ENCODE data around the gene ABCG2. TPM values are rescaled to one million over a fixed set of nuclear protein-coding genes. Genes with fewer than 3 reads are reported as not detected.
A peak's percentile ranks its signal among the peaks of the same experiment; 100 is the strongest.
"Not testable (repeated sequence)": the region's sequence is repeated elsewhere in the genome, so short reads cannot be mapped to it uniquely, and the experiment has no call there.

The ABCG2 gene
- total RNA-seq, 1 experiment from 2014 or later, result 0.24 TPM

DNA sequence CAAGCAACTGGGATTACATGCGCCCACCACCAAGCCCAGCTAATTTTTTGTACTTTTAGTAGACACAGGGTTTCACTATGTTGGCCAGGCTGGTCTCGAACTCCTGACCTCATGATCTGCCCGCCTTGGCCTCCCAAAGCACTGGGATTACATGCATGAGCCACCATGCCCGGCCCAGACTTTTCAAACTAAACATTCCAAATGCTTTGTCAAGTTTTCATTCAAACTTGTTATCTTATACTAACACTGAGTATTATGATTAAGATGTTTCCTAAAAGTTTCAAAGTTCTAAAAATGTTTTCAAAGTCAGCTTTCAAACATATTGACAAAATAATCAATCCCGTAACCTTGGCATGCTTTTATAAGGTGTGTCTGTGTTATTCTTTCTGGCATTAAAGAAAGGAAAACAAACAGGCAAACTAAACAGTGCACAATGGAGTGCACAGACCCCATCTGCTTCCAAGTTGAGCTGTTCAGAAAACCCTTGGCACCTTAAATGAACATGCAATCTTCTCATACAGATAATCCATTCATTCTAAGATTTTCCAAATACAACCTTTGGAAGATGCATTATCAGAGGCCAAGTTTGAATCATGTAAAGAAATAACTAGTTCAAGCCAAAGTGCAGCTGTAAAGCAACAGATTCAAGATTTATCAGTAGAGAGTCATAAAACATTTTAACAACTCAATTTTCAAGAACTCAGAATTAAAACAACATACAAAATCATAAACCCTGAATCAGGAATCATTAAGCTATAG lies 49.1 kb downstream of the ABCG2 start:
- H3K27me3 Mint-ChIP-seq (ENCODE audit: unreplicated experiment), result no peaks in the 10 kb centered on the region
- no peaks in the 10 kb centered on the region for H3K9me3 Mint-ChIP-seq (ENCODE audit: low read depth, unreplicated experiment)
- H3K4me3 Mint-ChIP-seq (ENCODE audit: low read depth, unreplicated experiment), result no peak overlapping the region
- BruUV-seq (replicated peaks), result no TSS peak
- peaks cover 35% of the 10 kb centered on the region for H3K4me1 Mint-ChIP-seq (ENCODE audit: low read depth, unreplicated experiment)
- CTCF ChIA-PET, result no interaction called here
- intact Hi-C loops (cut with micrococcal nuclease; ENCODE audit: unreplicated experiment), result no loop called here
- H3K27ac Mint-ChIP-seq (ENCODE audit: unreplicated experiment), result no peak overlapping the region
- H3K36me3 Mint-ChIP-seq (ENCODE audit: insufficient read depth, unreplicated experiment), result no peaks in the 10 kb centered on the region
- DNase-seq, result no peak
- TF ChIP-seq, protein P1, sequence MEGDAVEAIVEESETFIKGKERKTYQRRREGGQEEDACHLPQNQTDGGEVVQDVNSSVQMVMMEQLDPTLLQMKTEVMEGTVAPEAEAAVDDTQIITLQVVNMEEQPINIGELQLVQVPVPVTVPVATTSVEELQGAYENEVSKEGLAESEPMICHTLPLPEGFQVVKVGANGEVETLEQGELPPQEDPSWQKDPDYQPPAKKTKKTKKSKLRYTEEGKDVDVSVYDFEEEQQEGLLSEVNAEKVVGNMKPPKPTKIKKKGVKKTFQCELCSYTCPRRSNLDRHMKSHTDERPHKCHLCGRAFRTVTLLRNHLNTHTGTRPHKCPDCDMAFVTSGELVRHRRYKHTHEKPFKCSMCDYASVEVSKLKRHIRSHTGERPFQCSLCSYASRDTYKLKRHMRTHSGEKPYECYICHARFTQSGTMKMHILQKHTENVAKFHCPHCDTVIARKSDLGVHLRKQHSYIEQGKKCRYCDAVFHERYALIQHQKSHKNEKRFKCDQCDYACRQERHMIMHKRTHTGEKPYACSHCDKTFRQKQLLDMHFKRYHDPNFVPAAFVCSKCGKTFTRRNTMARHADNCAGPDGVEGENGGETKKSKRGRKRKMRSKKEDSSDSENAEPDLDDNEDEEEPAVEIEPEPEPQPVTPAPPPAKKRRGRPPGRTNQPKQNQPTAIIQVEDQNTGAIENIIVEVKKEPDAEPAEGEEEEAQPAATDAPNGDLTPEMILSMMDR (IDR thresholded peaks at IDR 0.05; ENCODE audit: unreplicated experiment), result no peak

DNA sequence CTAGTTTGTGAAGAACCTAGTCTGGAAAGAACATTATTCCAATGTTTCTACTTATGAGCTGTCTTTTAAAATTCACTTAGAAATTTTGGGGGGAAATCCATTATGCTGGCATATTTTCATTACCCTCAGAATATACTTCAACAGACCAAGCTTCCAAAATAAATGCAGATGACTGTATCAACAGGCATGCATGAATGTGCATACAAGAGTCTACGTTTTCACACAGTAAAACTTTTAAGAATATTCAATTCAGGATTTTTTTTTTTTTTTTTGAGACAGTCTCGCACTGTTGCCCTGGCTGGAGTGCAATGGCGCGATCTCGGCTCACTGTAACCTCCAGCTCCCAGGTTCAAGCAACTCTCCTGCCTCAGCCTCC lies 49.7 kb downstream of the ABCG2 start:
- CTCF ChIA-PET, result no interaction called here
- Mint-ChIP-seq H3K27me3 (ENCODE audit: unreplicated experiment) (no peaks in the 10 kb centered on the region), H3K4me3 (ENCODE audit: low read depth, unreplicated experiment) (no peak overlapping the region), H3K27ac (ENCODE audit: unreplicated experiment) (no peak overlapping the region), H3K9me3 (ENCODE audit: low read depth, unreplicated experiment) (no peaks in the 10 kb centered on the region), H3K36me3 (ENCODE audit: insufficient read depth, unreplicated experiment) (no peaks in the 10 kb centered on the region), H3K4me1 (ENCODE audit: low read depth, unreplicated experiment) (peaks cover 35% of the 10 kb centered on the region)
- no TSS peak for BruUV-seq (replicated peaks)
- DNase-seq, result no peak
- TF ChIP-seq, protein P1 (IDR thresholded peaks at IDR 0.05; ENCODE audit: unreplicated experiment), result no peak
- intact Hi-C loops (cut with micrococcal nuclease; ENCODE audit: unreplicated experiment), result no loop called here

DNA sequence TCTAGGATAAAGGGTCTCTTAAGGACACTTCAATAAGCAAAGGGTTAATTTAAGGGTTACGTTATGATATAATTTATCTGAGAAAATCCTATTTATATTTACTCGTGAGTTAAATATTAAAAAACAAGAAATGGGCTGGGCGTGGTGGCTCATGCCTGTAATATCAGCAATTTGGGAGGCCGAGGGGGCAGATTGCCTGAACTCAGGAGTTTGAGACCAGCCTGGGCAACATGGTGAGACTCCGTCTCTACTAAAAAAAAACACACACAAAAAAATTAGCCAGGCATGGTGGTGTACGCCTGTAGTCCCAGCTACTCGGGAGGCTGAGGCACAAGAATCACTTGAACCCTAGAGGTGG lies 50.4 kb downstream of the ABCG2 start:
- BruUV-seq (replicated peaks); H3K27ac Mint-ChIP-seq (ENCODE audit: unreplicated experiment); intact Hi-C loops (cut with micrococcal nuclease; ENCODE audit: unreplicated experiment); H3K27me3 Mint-ChIP-seq (ENCODE audit: unreplicated experiment); H3K9me3 Mint-ChIP-seq (ENCODE audit: low read depth, unreplicated experiment); H3K36me3 Mint-ChIP-seq (ENCODE audit: insufficient read depth, unreplicated experiment); H3K4me3 Mint-ChIP-seq (ENCODE audit: low read depth, unreplicated experiment); DNase-seq: not testable (repeated sequence)
- peaks cover 35% of the 10 kb centered on the region for H3K4me1 Mint-ChIP-seq (ENCODE audit: low read depth, unreplicated experiment)
- CTCF ChIA-PET, result interaction anchor here (0.8 kb wide), 1 partner anchor 36 kb away, joined by 3 read pairs; no protein-coding TSS in a partner anchor

DNA sequence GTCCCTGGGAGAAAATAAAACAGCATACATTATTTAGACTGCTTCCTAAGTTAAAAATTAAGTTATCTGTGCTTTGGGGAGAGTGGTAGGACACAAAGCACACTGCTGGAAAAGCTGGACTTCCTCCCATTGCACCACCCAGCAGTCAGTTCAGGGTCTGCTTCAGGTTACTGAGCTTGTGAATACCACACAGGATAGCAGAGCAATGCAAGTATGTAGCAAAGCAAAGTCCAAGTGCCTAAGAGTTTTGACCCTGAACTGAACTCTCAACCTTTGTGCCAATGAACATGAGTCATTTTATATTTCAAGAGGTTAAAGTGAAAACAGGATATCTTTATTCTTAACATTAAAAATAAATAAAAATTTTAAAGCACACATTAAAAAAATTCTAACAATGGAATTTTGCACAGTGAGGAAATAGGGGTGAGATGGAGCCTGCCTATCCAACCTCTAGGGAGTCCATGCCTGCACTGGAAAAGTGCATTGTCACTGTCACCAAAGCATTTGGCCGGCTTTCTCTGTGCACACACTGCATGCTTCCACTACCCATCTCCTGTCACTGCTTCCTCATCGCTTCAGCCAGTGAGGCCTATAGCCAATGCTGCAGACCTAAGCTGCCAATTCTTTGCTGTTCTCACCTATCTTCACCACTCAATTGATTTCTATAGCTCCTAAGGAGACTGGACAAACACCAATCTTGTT lies 50.9 kb downstream of the ABCG2 start:
- TF ChIP-seq, protein P1 (IDR thresholded peaks at IDR 0.05; ENCODE audit: unreplicated experiment), result no peak
- CTCF ChIA-PET, result interaction anchor here (0.8 kb wide), 1 partner anchor 36 kb away, joined by 3 read pairs; no protein-coding TSS in a partner anchor
- Mint-ChIP-seq H3K9me3 (ENCODE audit: low read depth, unreplicated experiment) (no peaks in the 10 kb centered on the region), H3K27me3 (ENCODE audit: unreplicated experiment) (no peaks in the 10 kb centered on the region), H3K36me3 (ENCODE audit: insufficient read depth, unreplicated experiment) (no peaks in the 10 kb centered on the region), H3K27ac (ENCODE audit: unreplicated experiment) (peak overlapping the region; percentile 11), H3K4me3 (ENCODE audit: low read depth, unreplicated experiment) (no peak overlapping the region), H3K4me1 (ENCODE audit: low read depth, unreplicated experiment) (peaks cover 35% of the 10 kb centered on the region)
- DNase-seq, result peak; percentile 8
- no TSS peak for BruUV-seq (replicated peaks)
- intact Hi-C loops (cut with micrococcal nuclease; ENCODE audit: unreplicated experiment), result no loop called here

DNA sequence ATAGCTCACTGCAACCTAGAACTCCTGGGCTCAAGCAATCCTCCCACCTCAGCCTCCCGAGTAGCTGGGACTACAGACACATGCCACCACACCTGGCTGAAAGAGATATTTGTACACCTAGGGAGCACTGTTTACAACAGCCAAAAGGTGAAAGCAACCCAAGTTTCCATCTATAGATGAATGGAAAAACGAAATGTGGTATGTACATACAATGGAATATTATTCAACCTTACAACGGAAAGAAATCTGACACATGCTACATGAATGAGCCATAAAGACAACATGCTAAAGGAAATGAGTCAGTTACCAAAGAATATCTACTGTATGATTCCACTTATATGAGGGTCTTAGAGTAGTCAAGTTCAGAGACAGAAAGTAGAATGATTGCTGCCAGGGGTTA lies 52.2 kb downstream of the ABCG2 start:
- Mint-ChIP-seq H3K36me3 (ENCODE audit: insufficient read depth, unreplicated experiment) (no peaks in the 10 kb centered on the region), H3K4me1 (ENCODE audit: low read depth, unreplicated experiment) (peaks cover 35% of the 10 kb centered on the region), H3K9me3 (ENCODE audit: low read depth, unreplicated experiment) (no peaks in the 10 kb centered on the region), H3K27ac (ENCODE audit: unreplicated experiment) (no peak overlapping the region), H3K27me3 (ENCODE audit: unreplicated experiment) (no peaks in the 10 kb centered on the region), H3K4me3 (ENCODE audit: low read depth, unreplicated experiment) (no peak overlapping the region)
- TF ChIP-seq, protein P1 (IDR thresholded peaks at IDR 0.05; ENCODE audit: unreplicated experiment), result no peak
- DNase-seq, result no peak
- BruUV-seq (replicated peaks), result no TSS peak
- intact Hi-C loops (cut with micrococcal nuclease; ENCODE audit: unreplicated experiment), result no loop called here
- CTCF ChIA-PET, result no interaction called here
